Stimulated activated CD8-positive, alpha-beta memory T cell treated with anti-CD3 and anti-CD28 coated beads, Interleukin-12 subunit alpha, Interleukin-12 subunit beta, amount 100 ng/mL, for 24 hours (primary cell): Measurements from ENCODE around the gene RASGRP1.

ENCODE experiments used
- DNase-seq: peaks from one replicate; pipeline ENCODE4 v3.0.0-alpha.2; 2020; ENCODE audit errors: extremely low read depth

The RASGRP1 gene

DNA sequence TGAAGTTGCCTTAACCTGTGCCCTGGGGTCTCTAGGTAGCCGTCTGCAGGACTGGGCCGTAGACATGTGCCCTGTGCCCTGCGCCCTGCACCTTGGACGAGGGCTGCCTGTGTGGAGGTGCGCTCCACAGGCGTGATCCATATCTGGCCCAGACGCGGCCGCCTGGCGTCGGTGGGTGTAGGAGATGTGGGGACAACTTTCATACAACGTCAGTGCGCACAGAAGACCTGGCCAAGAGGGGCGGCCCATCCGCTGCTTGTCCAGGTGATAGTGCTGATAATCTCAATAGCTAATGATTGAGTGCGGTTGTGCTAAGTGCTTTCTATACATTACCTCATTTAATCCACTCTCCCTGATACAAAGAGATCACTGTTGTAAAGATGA is 665 bp upstream of the RASGRP1 start:
- no peak for DNase-seq

DNA sequence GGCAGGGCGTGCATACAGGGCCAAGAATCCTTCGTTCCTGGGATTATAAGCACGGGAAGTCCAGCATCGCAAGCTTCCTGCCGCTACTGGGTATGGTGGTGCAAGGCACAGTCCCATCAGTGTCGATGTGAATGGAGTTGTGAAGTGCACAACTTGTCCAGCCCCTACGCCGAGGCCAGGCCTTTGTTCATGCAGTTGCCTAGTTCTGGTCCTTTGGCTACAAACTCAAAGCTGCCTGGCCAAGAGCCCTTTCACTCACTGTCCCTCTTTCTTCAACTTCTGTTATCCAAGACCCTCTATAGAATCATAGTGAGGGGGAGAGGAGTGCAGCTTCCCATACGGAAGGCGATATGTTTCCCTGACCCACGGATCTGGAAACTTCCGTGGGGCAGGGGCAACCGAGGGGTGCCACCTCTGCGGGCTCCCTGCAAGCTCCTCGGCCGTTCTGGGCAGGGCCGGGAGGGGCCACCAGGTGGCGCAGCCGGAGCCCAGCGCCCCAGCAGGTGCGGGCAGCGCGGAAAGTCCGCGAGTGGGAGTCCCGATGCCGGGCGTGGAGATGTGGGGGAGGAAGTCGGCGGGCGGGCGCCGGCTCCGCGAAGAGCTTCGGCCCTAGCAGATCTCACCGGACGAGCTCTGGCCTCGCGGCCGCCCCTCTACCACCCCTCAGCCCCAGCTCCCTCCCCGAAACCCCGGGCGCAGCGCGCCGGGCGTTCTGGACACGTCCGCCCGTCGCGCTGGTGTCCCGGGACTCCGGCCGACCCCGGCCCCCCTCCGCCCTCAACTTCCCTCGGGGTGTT is 693 bp downstream of the RASGRP1 start:
- DNase-seq: peak; percentile 72

DNA sequence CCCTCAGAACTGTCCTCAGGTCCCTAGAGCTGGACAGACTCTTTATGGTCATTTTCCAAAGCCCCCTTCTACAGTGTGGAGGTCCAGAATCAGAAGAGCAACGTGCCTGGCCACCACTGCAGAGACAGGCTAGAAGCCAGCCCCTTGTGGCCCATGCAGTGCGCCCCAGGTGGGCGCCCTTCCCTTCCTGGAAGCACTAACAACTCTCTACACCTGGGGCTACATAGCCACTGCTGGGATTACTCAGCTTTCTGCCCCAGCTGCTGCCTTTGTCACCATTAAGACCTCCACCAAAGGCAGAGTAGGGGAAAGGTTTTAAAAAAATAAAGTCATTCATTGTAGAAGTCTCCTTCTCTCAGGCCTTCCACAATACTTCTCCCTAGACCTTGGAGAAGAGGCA is 2.3 kb downstream of the RASGRP1 start:
- DNase-seq: no peak

DNA sequence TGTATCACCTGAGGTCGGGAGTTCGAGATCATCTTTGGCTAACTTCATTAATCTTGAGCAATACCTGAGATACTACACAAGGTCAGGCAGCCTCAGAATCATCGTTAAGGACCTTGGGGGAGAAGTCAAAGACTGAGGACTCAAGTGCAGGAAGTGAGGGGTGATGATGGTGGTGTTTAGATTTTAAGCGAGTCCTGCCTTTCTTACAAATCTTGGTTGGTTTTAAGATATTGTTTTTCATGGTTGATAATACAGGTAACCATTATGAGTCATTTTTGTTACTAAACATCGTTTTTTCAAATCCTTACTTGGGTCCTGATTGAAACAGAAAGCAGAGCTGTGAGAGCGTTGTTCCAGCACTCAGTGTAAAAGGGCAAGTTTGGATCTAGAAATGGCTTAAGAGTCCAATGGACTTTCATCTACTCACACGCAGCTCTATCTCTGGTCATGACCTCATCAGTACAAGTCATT is 4.1 kb downstream of the RASGRP1 start:
- DNase-seq: no peak

DNA sequence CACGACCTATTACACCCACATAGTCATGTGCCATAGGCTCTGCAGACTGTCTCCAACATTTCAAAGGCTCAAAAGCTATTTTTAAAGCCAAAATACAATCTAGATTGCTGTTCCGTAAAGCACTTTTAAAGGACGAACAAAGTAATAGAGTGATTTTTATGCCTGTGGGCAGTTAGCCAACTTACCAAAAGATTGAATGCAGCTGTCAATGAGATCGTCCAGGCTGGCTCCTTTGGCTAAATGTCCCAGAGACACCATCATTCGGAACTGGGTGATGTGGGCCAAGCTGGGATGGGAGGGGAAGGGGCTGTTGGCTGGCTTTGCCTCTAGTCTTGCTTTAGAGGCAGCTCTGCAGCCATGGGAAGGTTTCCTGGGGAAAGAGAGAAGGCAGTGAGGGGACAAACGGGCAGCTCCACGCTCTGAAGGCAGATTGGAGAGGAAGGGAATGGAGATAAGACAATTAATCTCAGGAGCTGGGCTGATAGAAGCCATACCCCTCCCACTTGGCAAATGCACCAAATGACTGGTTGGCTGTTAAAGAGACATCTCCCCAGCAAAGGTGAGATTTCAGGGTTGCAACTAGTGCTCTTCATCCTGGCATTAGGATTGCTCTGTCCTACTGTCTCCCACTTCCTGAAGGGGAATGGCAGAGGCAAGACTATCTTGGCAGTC is 4.8 kb downstream of the RASGRP1 start:
- no peak for DNase-seq

DNA sequence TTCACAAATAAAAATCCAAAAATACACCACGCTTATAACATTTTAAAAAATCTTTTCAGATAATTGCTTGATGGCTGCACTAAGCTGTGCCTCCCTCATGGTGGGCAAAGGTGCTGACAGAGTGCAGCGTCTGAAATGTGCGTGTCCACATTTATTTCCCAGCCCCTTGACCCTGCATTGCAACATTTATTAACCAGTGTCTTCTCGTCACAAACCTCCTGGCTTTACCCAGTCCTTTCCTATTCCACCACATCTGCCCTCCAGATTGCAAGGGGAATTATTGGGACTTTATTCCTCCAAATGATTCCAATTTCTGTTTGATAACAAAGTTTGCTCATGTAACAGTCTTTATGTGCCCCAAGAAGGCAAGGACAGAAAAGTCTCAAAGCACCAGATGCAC is 5.5 kb downstream of the RASGRP1 start:
- DNase-seq: no peak

DNA sequence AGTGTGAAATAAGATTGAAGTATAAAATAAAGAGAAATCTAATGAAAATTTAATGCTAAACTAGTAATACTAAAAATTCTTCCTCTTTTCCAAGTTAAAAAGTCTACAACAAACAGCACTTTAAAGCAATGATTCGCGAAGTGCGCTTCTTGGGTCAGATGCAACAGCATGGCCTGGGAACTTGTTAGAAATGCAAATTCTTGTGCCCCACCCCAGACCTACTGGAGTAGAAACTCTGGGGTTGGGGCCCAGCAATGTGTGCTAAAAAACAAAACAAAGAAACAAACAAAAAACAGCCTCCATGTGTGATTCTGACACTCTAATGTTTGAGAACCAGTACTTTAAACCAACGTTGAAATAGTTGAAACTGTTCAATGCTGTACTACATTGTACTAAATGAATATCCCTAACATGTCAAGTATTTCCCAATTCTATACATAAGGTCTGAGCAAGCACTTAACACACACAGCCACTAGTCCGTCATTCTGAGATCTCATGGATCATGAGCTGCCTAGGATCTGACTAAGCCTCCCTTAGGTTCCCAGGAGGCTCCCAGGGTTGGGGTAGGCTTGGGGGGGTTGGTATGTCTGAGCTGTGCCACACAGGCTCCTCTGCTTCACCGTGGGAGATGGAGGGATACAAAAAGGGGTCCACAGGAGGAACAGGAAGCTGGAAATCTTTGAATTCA is 6.1 kb downstream of the RASGRP1 start:
- no peak for DNase-seq

DNA sequence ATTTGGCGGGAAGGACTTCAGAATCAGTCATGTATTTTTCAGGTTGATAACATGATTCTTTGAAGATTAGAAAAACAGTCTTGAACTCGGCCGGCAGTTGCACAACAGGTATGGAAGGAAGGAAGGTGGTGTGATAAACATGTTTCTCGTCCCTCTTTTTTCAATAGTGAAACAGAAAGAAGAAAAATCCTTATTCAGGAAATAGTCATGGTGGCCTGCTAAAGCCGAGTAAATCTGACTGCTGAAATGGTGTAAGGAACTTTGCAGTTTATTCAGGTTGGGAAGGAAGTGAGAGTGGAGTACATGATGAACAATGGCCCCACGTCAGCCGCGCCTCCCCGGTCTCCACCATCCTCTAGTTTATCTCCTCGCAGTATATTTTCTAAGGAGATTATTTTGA is 6.7 kb downstream of the RASGRP1 start:
- no peak for DNase-seq

DNA sequence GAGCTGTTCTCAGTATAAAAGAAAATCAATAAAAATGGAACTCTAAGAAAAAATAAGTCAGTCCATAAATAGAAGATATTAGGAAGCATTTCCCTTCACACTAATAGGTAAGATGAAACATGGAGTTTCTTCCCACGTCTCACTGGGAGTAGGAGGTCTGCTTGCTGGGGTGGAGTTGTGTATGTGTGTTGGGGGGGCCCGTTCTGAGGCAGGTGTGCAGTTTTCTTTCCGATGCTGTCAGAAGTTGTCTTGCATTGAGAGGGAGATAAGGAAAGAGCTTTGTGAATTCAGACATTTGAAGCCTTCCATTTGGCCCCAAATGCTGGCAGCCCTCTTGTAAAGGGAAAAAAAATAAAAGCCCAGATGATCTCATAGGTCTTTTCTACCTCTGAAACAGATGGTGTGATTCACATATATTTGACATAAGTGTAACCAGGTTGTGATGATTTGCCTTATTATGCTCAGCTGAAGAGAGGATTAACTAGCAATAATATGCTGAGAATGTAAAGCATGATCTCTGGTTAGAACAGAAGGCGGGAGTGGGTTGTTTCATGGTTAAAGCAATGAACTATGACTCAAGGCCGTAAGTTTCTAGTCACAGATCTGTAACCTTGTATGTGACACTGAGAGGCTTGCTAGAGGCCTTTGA is 8.8 kb downstream of the RASGRP1 start:
- DNase-seq: no peak

DNA sequence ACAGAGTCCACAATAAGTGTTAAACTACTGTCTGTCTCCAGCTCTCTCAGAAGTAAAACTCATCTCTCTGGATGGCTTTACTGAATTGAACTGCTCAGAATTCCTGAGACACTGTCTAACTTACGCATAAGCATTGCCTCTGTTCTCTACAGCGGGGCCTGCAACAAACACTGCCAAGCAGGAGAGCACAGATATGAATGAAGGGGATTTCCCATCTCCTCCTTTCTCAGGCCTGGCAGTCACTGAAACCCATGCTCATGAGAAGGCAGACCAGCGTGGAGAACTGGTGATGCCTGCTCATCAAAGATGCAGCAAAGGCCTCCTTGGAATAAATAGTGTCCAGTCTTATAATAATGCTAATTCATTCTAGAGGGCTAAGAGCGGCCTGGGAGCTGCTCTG is 10.3 kb downstream of the RASGRP1 start:
- DNase-seq: no peak

DNA sequence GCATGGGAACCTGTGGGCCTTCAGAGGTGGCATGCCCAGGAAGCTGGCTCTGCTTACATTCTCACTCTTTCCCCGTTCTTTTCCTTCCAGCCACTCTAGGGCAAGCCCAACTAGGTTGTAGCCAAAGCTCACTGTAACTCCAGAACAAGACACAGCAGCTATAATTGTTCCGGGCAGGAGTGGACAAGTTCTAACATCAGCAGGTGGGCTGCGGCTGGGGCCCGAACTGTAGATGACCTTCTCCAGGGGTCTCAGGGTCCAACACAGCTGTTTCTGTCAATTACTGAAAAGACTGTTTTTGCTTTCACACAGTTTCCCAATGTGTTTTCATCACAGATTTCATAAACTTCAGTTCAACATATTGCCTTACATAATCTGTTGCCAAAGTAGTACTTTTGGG is 11.5 kb downstream of the RASGRP1 start:
- no peak for DNase-seq

- DNase-seq: no peak
These were observed 12.6 kb downstream of the RASGRP1 start for GRCh38 chr15:38551720-38552648.

DNA sequence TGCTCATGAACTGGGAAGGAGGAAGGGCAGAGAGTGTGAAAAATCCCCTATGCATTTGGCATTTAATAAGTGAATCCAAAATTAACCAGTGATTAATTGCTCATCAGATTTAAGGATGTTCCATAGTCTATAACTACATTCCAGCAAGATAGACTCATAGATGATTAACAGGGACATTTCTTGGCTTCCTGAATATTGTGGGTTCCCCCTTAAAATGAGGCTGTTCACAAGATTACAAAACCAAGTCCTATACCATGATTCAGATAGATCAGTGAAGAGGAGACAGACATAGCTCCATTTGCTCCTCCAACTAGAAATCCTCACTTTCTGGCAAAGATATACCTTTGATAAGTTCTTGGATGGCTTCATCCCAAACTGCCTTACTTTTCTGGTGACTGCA is 15.4 kb downstream of the RASGRP1 start:
- no peak for DNase-seq

DNA sequence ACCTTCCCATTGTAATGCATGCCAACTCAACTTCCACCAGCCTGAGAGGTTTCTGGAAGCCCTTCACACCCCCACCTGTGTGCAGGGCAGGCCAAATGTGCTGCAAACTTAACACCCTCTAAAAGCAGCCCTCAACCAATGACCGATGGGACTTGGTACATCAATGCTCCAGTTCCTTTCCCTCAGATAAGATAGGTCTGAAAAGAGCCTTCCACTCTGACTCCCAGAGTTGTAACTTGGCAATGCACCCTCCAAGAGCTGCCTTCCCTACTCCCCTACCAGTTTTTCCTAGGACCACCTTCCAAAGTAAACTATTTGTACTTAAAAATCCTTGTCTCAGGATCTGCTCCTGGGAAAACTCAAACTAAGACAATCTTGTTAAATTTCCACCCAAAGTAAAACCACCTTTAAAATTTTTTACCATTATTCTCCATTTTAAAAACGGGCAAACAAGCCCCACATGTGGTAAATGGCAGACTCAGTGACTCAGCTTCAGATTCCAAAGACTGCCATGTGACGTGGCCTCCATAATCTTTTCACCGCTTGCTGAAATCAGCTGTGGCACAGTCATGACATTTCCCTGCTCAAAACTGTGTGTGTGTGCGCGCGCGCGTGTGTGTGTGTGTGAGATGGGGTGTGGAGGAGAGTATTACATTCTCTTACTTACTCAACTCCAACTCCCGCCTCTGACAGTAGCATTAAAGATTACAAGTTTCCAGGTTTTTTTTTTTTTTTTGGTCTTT is 17.2 kb downstream of the RASGRP1 start:
- no peak for DNase-seq

DNA sequence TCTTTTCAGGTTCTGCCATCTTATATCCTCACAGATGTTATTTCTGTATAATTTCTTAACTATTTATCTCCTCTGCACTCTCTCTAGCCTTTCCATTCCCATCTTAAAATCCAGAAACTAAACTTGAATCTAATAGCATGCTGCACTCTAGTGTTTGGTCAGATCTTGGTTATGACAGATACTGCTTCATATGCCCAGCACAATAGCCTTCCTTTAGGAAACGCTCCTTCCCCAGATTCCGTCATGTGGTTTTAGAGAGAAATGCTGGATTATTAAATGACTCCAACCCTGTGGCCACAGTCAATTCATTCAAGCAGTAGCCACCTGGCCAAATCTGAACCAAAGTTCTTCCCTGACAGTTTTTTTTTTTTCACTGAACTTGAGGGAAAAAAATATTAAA is 19.4 kb downstream of the RASGRP1 start:
- no peak for DNase-seq

DNA sequence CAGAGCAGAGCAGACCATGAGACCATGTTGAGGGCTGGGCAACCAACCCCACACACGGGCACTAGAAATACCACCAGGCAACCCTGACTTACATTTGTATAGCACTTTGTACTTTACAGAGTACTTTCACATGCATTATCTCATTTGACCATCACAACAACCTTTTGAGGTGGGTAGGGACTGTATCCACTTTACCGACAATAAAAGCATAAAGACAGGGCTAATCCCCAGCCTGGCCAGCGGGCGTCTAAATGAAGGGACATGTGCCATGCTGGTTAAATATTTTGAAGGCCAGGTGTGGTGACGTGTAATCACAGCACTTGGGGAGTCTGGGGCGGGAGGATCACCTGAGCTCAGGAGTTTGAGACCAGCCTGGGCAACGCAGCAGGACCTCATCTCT is 23.6 kb downstream of the RASGRP1 start:
- no peak for DNase-seq

DNA sequence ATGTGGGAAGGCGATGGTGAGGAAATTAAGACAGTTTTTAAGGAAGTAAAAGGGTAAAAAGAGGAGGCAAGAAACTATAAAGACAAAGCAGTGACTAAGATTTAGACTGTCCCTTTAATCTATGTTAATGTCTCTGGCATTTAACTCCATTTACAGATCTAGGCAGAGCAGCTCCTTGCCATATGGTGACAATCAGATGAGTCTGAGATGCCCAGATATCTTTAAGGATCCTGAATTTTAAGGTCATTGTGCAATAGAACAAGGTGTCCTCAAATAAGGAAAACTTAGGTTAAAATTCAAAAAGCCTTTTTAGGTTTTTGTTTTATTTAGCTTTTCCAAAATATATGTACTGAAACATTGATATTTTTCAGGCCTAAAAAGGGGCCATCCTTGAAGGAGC is 24.1 kb downstream of the RASGRP1 start:
- DNase-seq: no peak

GRCh38 chr15:38539008-38539343 is 25.6 kb downstream of the RASGRP1 start:
- DNase-seq: no peak

- DNase-seq: no peak
These were observed 26.1 kb downstream of the RASGRP1 start for GRCh38 chr15:38538328-38539007.

DNA sequence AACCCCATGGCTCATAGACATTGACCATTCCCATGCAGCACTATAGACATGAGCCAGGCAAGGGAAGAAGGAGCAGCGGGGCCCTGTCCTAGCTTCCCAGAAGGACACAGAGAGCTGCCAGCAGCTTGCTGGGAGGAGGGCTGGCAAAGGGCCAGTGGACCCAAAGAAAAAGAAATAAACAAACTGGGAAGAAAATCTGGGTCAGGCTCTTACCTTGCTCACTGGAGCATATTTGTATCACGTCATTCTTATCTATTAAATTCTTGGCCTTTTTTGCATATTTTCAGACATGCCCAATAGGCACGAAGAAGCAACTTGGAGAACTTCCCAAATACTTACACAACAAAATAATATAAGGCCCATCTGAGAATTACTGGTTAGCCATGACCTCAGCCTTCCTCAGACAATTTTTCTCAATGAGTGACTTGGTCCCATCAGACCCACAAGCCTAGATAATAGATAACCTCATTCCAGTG is 28.4 kb downstream of the RASGRP1 start:
- DNase-seq: no peak
